DOHH2 (cell line): ENCODE measurements around the gene SLC45A3.

Experiments
- EZH2phosphoT487 ChIP-seq: fragments of 200-600 bp; sonication (generic); IDR thresholded peaks from 2 replicates; pipeline ENCODE4 v1.6.1; 2017; ENCODE audit warnings: borderline replicate concordance, mild to moderate bottlenecking, antibody characterized with exemption, low read length, moderate library complexity, mixed read lengths
- TF ChIP-seq, protein P1 (sequence below): fragments of 200-600 bp; sonication (generic); IDR thresholded peaks from one replicate; pipeline ENCODE4 v1.5.1; 2014; ENCODE audit warnings: antibody characterized with exemption, mild to moderate bottlenecking, low read depth, low read length; ENCODE audit not compliant: poor library complexity, severe bottlenecking

DNA sequence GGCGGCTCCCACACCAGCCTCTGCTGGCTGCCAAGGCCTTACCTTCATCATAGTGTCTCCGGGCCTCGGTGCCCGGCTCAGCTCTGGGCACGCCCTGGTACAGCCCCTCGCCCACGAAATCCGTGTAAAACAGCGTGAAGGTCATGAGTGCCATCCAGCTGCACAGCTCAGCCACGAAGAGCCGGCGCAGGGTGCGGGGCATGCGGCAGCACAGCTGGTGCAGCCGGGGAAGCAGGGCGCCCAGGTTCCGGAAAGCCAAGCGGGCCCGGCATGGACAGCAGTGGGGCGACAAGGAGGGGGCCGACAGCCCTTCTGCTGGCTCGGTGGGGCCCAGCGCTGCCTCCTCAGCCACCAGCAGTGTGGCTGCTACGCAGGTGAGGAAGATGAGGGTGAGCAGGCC lies 17.5 kb downstream of the SLC45A3 start:
- TF ChIP-seq, protein P1, sequence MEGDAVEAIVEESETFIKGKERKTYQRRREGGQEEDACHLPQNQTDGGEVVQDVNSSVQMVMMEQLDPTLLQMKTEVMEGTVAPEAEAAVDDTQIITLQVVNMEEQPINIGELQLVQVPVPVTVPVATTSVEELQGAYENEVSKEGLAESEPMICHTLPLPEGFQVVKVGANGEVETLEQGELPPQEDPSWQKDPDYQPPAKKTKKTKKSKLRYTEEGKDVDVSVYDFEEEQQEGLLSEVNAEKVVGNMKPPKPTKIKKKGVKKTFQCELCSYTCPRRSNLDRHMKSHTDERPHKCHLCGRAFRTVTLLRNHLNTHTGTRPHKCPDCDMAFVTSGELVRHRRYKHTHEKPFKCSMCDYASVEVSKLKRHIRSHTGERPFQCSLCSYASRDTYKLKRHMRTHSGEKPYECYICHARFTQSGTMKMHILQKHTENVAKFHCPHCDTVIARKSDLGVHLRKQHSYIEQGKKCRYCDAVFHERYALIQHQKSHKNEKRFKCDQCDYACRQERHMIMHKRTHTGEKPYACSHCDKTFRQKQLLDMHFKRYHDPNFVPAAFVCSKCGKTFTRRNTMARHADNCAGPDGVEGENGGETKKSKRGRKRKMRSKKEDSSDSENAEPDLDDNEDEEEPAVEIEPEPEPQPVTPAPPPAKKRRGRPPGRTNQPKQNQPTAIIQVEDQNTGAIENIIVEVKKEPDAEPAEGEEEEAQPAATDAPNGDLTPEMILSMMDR, result no peak
- TF ChIP-seq EZH2phosphoT487, result no peak
